ENCODE measurements around the gene KDM4E. TPM values are rescaled to one million over a fixed set of nuclear protein-coding genes. Genes with fewer than 3 reads are reported as not detected.

Gene KDM4E
- total RNA-seq, result not detected in 2 replicates

DNA sequence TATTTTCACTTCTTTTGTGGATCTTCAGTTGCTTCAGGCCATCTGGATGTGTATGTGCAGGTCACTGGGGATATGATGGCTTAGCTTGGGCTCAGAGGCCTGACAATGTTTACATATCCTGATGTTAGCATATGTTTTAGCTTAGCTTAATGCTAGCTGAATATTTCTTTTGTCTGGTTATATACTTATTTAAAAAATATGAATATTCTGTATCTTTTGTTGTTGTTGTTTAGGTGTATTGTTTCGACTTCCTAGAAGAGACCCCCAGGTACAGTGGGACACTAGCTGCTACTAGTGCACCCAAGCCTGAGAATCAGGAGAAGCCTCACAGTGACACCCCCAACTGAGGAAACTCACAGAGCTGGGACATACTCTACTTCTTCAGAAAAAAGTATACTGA lies at the start of gene KDM4E:
KDM4E (plus strand) TSS at position 301 of the 400 bp plus-strand sequence. CDS start 300 bp downstream, outside the sequence.

DNA sequence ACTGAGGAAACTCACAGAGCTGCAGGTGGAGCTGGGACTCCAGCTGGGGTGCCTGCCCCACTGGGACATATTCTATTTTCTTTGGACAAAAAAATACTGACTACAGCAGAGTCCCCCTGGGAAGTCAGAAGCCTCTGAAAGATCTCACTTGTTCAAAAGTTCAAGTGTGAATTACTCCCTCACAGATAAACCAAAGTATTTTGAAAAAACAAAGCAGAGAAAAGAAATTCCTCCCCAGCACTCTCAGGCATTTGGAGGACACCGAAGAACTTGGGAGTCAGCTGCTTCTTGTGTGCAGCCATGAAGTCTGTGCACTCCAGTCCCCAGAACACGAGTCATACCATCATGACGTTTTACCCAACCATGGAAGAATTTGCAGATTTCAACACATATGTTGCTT lies 24.1 kb downstream of the KDM4E start, which contains the start of gene KDM4F:
KDM4F (plus strand) TSS at position 301 of the 400 bp plus-strand sequence.

DNA sequence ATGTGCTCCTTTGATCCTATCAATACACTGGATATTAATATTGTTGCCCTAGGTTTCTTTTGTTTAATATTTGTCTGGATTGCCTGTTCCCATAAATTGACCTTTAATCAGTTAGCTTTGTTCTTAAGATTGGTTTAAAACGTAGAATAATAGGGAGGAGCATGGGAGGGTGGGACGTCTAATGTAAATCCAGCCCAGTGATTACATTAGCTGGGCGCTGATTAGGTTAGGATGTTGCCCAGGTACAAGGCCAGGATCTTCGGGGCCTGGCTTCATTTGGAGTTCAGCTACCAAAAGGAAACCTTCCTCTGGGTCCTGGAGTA lies 41.6 kb downstream of the KDM4E start, which contains the start of gene SRSF8:
SRSF8 (plus strand) TSS at position 204 of the 323 bp plus-strand sequence. CDS start 308 bp downstream, outside the sequence.

Other genes starting within 250 kb of the KDM4E start
- gene CWC15, start 51.7 kb upstream of the KDM4E start, total RNA-seq, result 20.3 and 20.7 TPM in 2 replicates
- 0.36 and 0.52 TPM in 2 replicates for gene KDM4D, start 51.5 kb upstream of the KDM4E start, total RNA-seq
- gene KDM4F, start 24.2 kb downstream of the KDM4E start, total RNA-seq, result not detected in 2 replicates
- gene SRSF8, start 41.7 kb downstream of the KDM4E start, total RNA-seq, result 26.2 and 27.0 TPM in 2 replicates
- 82.5 and 112 TPM in 2 replicates for gene ENDOD1, start 64.6 kb downstream of the KDM4E start, total RNA-seq
- gene SESN3, start 205.9 kb downstream of the KDM4E start, total RNA-seq, result 12.9 and 99.6 TPM in 2 replicates

All from smooth muscle cell of the pulmonary artery (primary cell).